GM12878 (cell line): Measurements from ENCODE around the gene MAGI3.

ENCODE experiments used
- CTCF ChIP-seq, 3 experiments: IDR thresholded peaks in 2 of 3; conservative IDR thresholded peaks in 1 of 3; 2 replicates each; pipeline ENCODE4 v1.5.1; 2011; ENCODE audit warnings: low read depth in 3 of 3, low read length in 3 of 3, mild to moderate bottlenecking in 3 of 3, control low read depth in 2 of 3, moderate library complexity in 2 of 3, inconsistent platforms in 1 of 3, mixed read lengths in 1 of 3; ENCODE audit not compliant: control insufficient read depth in 2 of 3, insufficient read depth in 1 of 3; ENCODE audit errors: extremely low read depth in 1 of 3
- EGR1 ChIP-seq, 2 experiments: IDR thresholded peaks; 1 replicate in 1 of 2; 2 replicates in 1 of 2; pipeline ENCODE4 v1.6.1; 2011 to 2012; ENCODE audit warnings: low read depth in 2 of 2, low read length in 2 of 2, borderline replicate concordance in 1 of 2, mild to moderate bottlenecking in 1 of 2, moderate library complexity in 1 of 2
- EZH2 ChIP-seq: IDR thresholded peaks from 2 replicates; pipeline ENCODE4 v1.6.1; 2012; ENCODE audit warnings: low read depth, mild to moderate bottlenecking, control low read depth, inconsistent platforms, low read length, borderline replicate concordance; ENCODE audit not compliant: control insufficient read depth
- JUNB ChIP-seq: IDR thresholded peaks from 2 replicates; pipeline ENCODE4 v1.6.1; 2016; ENCODE audit warnings: antibody characterized with exemption, mild to moderate bottlenecking
- KDM1A ChIP-seq: fragments of 200-600 bp; sonication (generic); IDR thresholded peaks from 2 replicates; pipeline ENCODE4 v1.6.1; 2016; ENCODE audit warnings: borderline replicate concordance
- MAX ChIP-seq: IDR thresholded peaks from 2 replicates; pipeline ENCODE4 v1.6.1; 2012; ENCODE audit warnings: low read depth, low read length, improper control_type of control experiment
- MYC ChIP-seq: IDR thresholded peaks from 2 replicates; pipeline ENCODE4 v1.6.1; 2011; ENCODE audit warnings: mild to moderate bottlenecking, low read length, moderate library complexity, inconsistent platforms; ENCODE audit not compliant: insufficient read depth, insufficient replicate concordance, insufficient read length, severe bottlenecking
- NBN ChIP-seq: fragments of 450-650 bp; IDR thresholded peaks from 2 replicates; pipeline ENCODE4 v1.6.1; 2016
- PKNOX1 ChIP-seq: fragments of 450-650 bp; IDR thresholded peaks from 2 replicates; pipeline ENCODE4 v1.6.1; 2016; ENCODE audit warnings: mild to moderate bottlenecking
- SREBF2 ChIP-seq: IDR thresholded peaks from 2 replicates; pipeline ENCODE4 v1.6.1; 2012; ENCODE audit warnings: mild to moderate bottlenecking, low read length

GRCh38 chr1:113605146-113605545, 214.8 kb downstream of the MAGI3 start:
- TF ChIP-seq CTCF (IDR thresholded peaks at IDR 0.05 in 2 of 3, conservative IDR thresholded peaks at IDR 0.05 in 1 of 3; ENCODE audit: control insufficient read depth in 2 of 3, extremely low read depth in 1 of 3, insufficient read depth in 1 of 3, low read depth in 3 of 3, low read length in 3 of 3): no peak
- no peak for TF ChIP-seq EZH2
- no peak for TF ChIP-seq KDM1A
- TF ChIP-seq MAX: no peak
- TF ChIP-seq NBN: no peak
- no peak for TF ChIP-seq PKNOX1
- TF ChIP-seq JUNB: no peak
- no peak for TF ChIP-seq EGR1 (IDR thresholded peaks at IDR 0.05; ENCODE audit: borderline replicate concordance in 1 of 2, low read depth in 2 of 2, low read length in 2 of 2)
- TF ChIP-seq MYC: no peak
- no peak for TF ChIP-seq SREBF2
